ENCODE data around the gene TFB2M.

TFB2M gene

GRCh38 chr1:246602194-246602593 is 36.1 kb upstream of the TFB2M start:
- H3K27ac ChIP-seq = no peak overlapping the region
- no peak for TF ChIP-seq CTCF (conservative IDR thresholded peaks at IDR 0.05; ENCODE audit: low read depth)
- ChIA-PET POLR2A (ENCODE audit: low non-redundant PET) (no interaction called here), CTCF (no interaction called here)
- no peak for DNase-seq (ENCODE audit: low spot score)

GRCh38 chr1:246600579-246600978 is 34.5 kb upstream of the TFB2M start:
- POLR2A ChIA-PET (ENCODE audit: low non-redundant PET) = no interaction called here
- no peak overlapping the region for H3K27ac ChIP-seq
- DNase-seq (ENCODE audit: low spot score) = no peak
- no peak for TF ChIP-seq CTCF (conservative IDR thresholded peaks at IDR 0.05; ENCODE audit: low read depth)
- CTCF ChIA-PET = interaction anchor here (0.6 kb wide), 1 partner anchor 34 kb away, joined by 4 read pairs; the partner anchor contains the start of genes CNST and TFB2M

- CTCF ChIA-PET = no interaction called here
- POLR2A ChIA-PET (ENCODE audit: low non-redundant PET) = no interaction called here
- no peak for TF ChIP-seq CTCF (conservative IDR thresholded peaks at IDR 0.05; ENCODE audit: low read depth)
- no peak overlapping the region for H3K27ac ChIP-seq
- no peak for DNase-seq (ENCODE audit: low spot score)
These were observed 33.3 kb upstream of the TFB2M start for GRCh38 chr1:246599315-246599714.

- TF ChIP-seq CTCF (conservative IDR thresholded peaks at IDR 0.05; ENCODE audit: low read depth) = no peak
- no peak for DNase-seq (ENCODE audit: low spot score)
- H3K27ac ChIP-seq = peak overlapping the region; percentile 76
- POLR2A ChIA-PET (ENCODE audit: low non-redundant PET) = interaction anchor here (0.9 kb wide), 1 partner anchor 11 kb away, joined by 6 read pairs; no protein-coding TSS in a partner anchor
- CTCF ChIA-PET = interaction anchor here (0.7 kb wide), 1 partner anchor 99 kb away, joined by 3 read pairs; no protein-coding TSS in a partner anchor
These were observed 31.9 kb upstream of the TFB2M start for GRCh38 chr1:246597971-246598370.

GRCh38 chr1:246597340-246597739 is 31.3 kb upstream of the TFB2M start:
- POLR2A ChIA-PET (ENCODE audit: low non-redundant PET) = interaction anchor here (0.9 kb wide), 1 partner anchor 10 kb away, joined by 6 read pairs; no protein-coding TSS in a partner anchor
- peak; percentile 55 for DNase-seq (ENCODE audit: low spot score)
- no peak overlapping the region for H3K27ac ChIP-seq
- CTCF ChIA-PET = interaction anchor here (0.7 kb wide), 1 partner anchor 99 kb away, joined by 3 read pairs; no protein-coding TSS in a partner anchor
- TF ChIP-seq CTCF (conservative IDR thresholded peaks at IDR 0.05; ENCODE audit: low read depth) = no peak

- ChIA-PET CTCF (interaction anchor here (0.7 kb wide), 1 partner anchor 305 kb away, joined by 5 read pairs; no protein-coding TSS in a partner anchor), POLR2A (ENCODE audit: low non-redundant PET) (no interaction called here)
- no peak for DNase-seq (ENCODE audit: low spot score)
- H3K27ac ChIP-seq = peak overlapping the region; percentile 76
- TF ChIP-seq CTCF (conservative IDR thresholded peaks at IDR 0.05; ENCODE audit: low read depth) = no peak
These were observed 29.1 kb upstream of the TFB2M start for GRCh38 chr1:246595146-246595545.
